ENCODE data around the gene FN3K.

The FN3K gene

GRCh38 chr17:82793974-82794630 is 58.7 kb downstream of the FN3K start:
- DNase-seq (ENCODE audit: low spot score) (no peak), FAIRE-seq (no peak)

DNA sequence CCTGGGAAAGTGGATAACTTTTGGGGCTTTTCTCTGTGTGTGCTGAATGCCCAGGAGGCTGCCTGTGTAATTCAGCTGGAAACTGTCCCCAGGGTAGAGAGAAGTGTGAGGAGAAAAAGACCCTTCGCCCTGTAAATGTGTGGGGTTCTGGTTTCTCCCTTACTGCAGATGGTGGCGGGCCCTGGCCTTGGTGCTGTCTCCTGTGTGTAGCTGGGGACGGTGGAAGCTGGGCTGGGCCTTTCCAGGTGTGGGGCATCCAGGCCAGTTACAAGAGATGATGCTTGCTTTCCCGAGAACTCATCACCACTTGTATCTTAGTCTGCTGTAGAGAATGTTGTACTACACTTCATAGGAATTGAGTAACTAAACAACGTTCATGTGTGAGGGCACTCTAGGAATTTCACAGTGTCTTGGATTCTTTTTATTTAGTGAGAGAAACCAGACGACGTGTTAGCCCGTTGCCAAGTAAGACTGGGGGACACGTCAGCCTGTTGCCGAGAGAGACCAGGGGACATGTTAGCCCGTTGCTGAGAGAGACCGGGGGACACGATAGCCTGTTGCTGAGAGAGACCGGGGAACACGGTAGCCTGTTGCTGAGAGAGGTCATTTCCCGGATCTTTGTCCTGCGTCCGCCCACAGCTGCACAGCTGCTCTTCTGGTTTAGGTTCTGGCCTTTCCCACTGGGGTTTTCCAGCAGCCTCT is 59.5 kb downstream of the FN3K start:
- no peak for DNase-seq (ENCODE audit: low spot score)
- no peak for FAIRE-seq

DNA sequence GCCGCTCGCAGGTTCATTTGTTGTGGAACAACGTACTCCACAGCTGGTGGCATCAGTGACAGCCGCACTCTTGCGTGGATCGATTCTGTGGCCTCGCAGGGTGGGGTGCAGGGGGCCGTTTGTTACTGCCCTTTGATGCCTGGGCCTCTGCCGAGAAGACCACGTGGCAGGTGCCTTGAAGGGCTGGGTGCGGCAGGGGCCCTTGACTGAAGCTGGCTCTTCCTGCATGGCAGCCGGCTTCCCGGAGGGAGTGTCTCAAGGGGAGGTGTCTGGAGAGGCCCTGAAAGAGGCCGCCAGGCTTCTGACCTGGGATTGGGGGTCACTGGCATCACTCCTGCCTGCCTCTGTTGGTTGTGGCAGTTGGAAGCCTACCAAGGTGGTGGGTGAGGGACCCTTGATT is 60.2 kb downstream of the FN3K start:
- DNase-seq (ENCODE audit: low spot score) (no peak), FAIRE-seq (no peak)

- no peak for FAIRE-seq
- DNase-seq (ENCODE audit: low spot score) = no peak
Measured at GRCh38 chr17:82797061-82797460, 61.6 kb downstream of the FN3K start.

GRCh38 chr17:82798752-82799151 is 63.3 kb downstream of the FN3K start:
- FAIRE-seq = no peak
- no peak for DNase-seq (ENCODE audit: low spot score)

GRCh38 chr17:82799591-82799990 is 64.2 kb downstream of the FN3K start:
- DNase-seq (ENCODE audit: low spot score) (no peak), FAIRE-seq (no peak)

All from urothelium cell line (cell line).